Measurements from ENCODE around the gene CLBA1. TPM values are rescaled to one million over a fixed set of nuclear protein-coding genes. Genes with fewer than 3 reads are reported as not detected.

CLBA1 gene
- total RNA-seq = 10 to 100 TPM in 1 of 3 donors, 1 to 10 TPM in 2; 4.5 to 17.0 (median 8.8) TPM

GRCh38 chr14:104985675-104986486 is at the start of gene CLBA1:
TSS of gene CLBA1 (plus strand) at chr14:104985788. CDS start at chr14:104986432, 644 bp downstream.
- Histone ChIP-seq H3K36me3 (no peaks in the 10 kb centered on the region), H3K27me3 (no peaks in the 10 kb centered on the region), H3K9me3 (no peaks in the 10 kb centered on the region), H3K27ac (peak within 1 kb of the TSS; percentile 81 to 84), H3K4me3 (peak within 1 kb of the TSS; percentile 61 to 81 (median 73)), H3K4me1 (peaks cover 0 to 8% of the 10 kb centered on the region in 2 donors)
- TF ChIP-seq CTCF (IDR thresholded peaks at IDR 0.05) = no peak
- TF ChIP-seq POLR2AphosphoS5 (IDR thresholded peaks at IDR 0.05) = peak in 2 of 3 donors; percentile 42 to 65
- intact Hi-C loops (cut with DNase I; ENCODE audit: low total_unique reads) = no loop called here
- DNase-seq (ENCODE audit: low spot score in 2 of 2) = peak; percentile 86 to 88

GRCh38 chr14:104935955-104936354 is 49.6 kb upstream of the CLBA1 start:
- Histone ChIP-seq H3K4me3 (no peak overlapping the region), H3K36me3 (no peaks in the 10 kb centered on the region), H3K9me3 (no peaks in the 10 kb centered on the region), H3K4me1 (no peaks in the 10 kb centered on the region), H3K27me3 (no peaks in the 10 kb centered on the region), H3K27ac (no peak overlapping the region)
- intact Hi-C loops (cut with DNase I; ENCODE audit: low total_unique reads) = no loop called here
- no peak for TF ChIP-seq POLR2AphosphoS5 (IDR thresholded peaks at IDR 0.05)
- no peak for TF ChIP-seq POLR2A (IDR thresholded peaks at IDR 0.05)
- DNase-seq (ENCODE audit: low spot score in 2 of 2) = no peak

GRCh38 chr14:104936361-104937155 is 49.0 kb upstream of the CLBA1 start:
- no peaks in the 10 kb centered on the region for H3K9me3 ChIP-seq
- H3K36me3 ChIP-seq = no peaks in the 10 kb centered on the region
- DNase-seq (ENCODE audit: low spot score in 2 of 2) = no peak
- H3K4me1 ChIP-seq = no peaks in the 10 kb centered on the region
- TF ChIP-seq CTCF (IDR thresholded peaks at IDR 0.05) (no peak), POLR2AphosphoS5 (IDR thresholded peaks at IDR 0.05) (no peak), POLR2A (IDR thresholded peaks at IDR 0.05) (no peak)
- intact Hi-C loops (cut with DNase I; ENCODE audit: low total_unique reads) = no loop called here
- no peak overlapping the region for H3K4me3 ChIP-seq
- H3K27ac ChIP-seq = no peak overlapping the region
- H3K27me3 ChIP-seq = no peaks in the 10 kb centered on the region

- DNase-seq (ENCODE audit: low spot score in 2 of 2) = no peak
- Histone ChIP-seq H3K4me3 (no peak overlapping the region), H3K27ac (no peak overlapping the region), H3K36me3 (no peaks in the 10 kb centered on the region), H3K27me3 (no peaks in the 10 kb centered on the region), H3K4me1 (no peaks in the 10 kb centered on the region), H3K9me3 (no peaks in the 10 kb centered on the region)
- intact Hi-C loops (cut with DNase I; ENCODE audit: low total_unique reads) = no loop called here
- TF ChIP-seq POLR2AphosphoS5 (IDR thresholded peaks at IDR 0.05) (no peak), POLR2A (IDR thresholded peaks at IDR 0.05) (no peak), CTCF (IDR thresholded peaks at IDR 0.05) (no peak)
Observed at GRCh38 chr14:104937161-104937560, 48.4 kb upstream of the CLBA1 start.

GRCh38 chr14:104937694-104938365 is 47.8 kb upstream of the CLBA1 start:
- DNase-seq (ENCODE audit: low spot score in 2 of 2) = no peak
- intact Hi-C loops (cut with DNase I; ENCODE audit: low total_unique reads) = no loop called here
- Histone ChIP-seq H3K4me3 (no peak overlapping the region), H3K9me3 (no peaks in the 10 kb centered on the region), H3K4me1 (no peaks in the 10 kb centered on the region), H3K27ac (no peak overlapping the region), H3K36me3 (no peaks in the 10 kb centered on the region), H3K27me3 (no peaks in the 10 kb centered on the region)
- TF ChIP-seq CTCF (IDR thresholded peaks at IDR 0.05) (no peak), POLR2A (IDR thresholded peaks at IDR 0.05) (no peak), POLR2AphosphoS5 (IDR thresholded peaks at IDR 0.05) (no peak)
